Measurements from ENCODE around the gene TMEM63A. TPM values are rescaled to one million over a fixed set of nuclear protein-coding genes. Genes with fewer than 3 reads are reported as not detected.

Gene TMEM63A
- total RNA-seq, 1 experiment from 2014 or later = 93.9 TPM

Small RNA genes within 50 kb of the gene (microRNA-seq; reads per million reads assigned to microRNA genes)
- gene MIR6741 = not detected

Other genes starting within 250 kb of the TMEM63A start
- gene ENAH, start 229.3 kb downstream of the TMEM63A start, total RNA-seq (2022) = 78.0 and 80.0 TPM in 2 replicates
- gene SRP9, start 104.6 kb downstream of the TMEM63A start, total RNA-seq (2022) = 261 and 276 TPM in 2 replicates
- gene EPHX1, start 72.3 kb downstream of the TMEM63A start, total RNA-seq (2022) = 73.7 and 88.5 TPM in 2 replicates
- not detected in 2 replicates for gene LEFTY1, start 6.8 kb upstream of the TMEM63A start, total RNA-seq (2022)
- 69.7 and 73.7 TPM in 2 replicates for gene PYCR2, start 41.9 kb upstream of the TMEM63A start, total RNA-seq (2022)
- not detected in 2 replicates for gene LEFTY2, start 58.8 kb upstream of the TMEM63A start, total RNA-seq (2022)
- 16.6 and 18.6 TPM in 2 replicates for gene SDE2, start 117.0 kb upstream of the TMEM63A start, total RNA-seq (2022)
- gene H3-3A, start 180.3 kb upstream of the TMEM63A start, total RNA-seq (2022) = 512 and 554 TPM in 2 replicates